HG03280 (cell line): ENCODE measurements around the gene PLXNB2.

Source experiments
- ATAC-seq: cut with Tn5 transposase; IDR thresholded peaks from one replicate; pipeline ENCODE4 v1.9.1; 2021; ENCODE audit warnings: mild to moderate bottlenecking, moderate library complexity; ENCODE audit not compliant: unreplicated experiment

The PLXNB2 gene

DNA sequence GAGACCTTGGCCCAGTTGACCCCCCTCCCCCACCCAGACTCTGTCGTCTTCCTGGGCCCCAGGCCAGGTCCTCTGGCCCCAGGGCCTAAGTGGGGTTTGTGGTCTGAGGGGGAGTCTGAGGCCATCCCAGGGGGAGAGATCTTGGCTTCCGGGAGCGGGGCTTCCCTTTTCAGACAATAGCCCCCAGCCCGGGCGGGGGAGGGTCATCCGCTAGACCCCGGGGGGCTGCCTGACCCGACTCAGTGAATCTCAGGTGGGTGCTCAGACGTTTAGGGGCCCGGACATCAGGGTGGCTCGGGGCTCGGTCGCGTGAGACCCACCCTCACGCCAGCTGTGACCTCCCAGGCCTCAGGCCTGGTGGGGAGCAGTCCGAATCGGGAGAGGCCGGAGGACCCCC, 37.9 kb downstream of the PLXNB2 start:
- ATAC-seq, result no peak

GRCh38 chr22:50268655-50269113, 38.8 kb downstream of the PLXNB2 start:
- no peak for ATAC-seq

- ATAC-seq, result no peak
These were observed 39.7 kb downstream of the PLXNB2 start for GRCh38 chr22:50267591-50268390.

- ATAC-seq, result no peak
These were observed 40.5 kb downstream of the PLXNB2 start for GRCh38 chr22:50266994-50267393.

DNA sequence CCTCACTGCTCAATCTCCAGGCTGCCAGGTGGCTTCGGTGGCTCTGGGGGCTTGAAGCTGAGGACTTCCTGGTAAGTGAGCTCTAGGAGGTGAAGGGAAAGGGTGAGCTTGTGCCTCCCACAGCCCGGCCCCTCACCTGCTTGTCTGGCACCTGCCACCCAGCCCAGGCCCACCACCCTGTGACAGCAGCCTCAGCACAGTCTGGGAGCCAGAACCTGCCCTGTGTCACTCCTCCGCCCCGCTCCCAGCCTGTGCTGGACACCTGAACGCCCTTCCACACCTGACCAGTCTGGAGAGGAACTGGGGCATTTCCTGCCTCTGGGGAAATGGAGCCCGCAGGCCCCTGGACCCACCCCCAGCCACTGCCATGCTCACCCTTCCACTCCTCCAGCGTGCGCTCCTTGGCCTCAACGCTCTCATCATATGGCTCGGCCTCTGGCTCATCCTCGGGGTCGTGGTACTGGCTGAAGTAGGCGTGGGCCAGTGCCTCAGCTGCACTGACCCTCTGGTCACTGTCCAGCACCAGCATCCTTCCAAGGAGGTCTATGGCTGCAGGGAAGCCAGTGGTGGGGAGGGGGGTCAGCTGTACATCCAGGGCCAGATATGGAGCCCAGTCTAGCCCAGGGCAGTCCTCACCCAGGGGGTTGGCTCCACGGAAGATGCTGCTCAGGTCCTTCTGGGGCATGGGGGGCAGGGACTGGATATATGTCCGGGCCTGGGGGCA, 42.3 kb downstream of the PLXNB2 start:
- no peak for ATAC-seq

GRCh38 chr22:50264104-50264745, 43.2 kb downstream of the PLXNB2 start:
- no peak for ATAC-seq

- ATAC-seq, result no peak
These were observed 44.4 kb downstream of the PLXNB2 start for GRCh38 chr22:50262973-50263617.

DNA sequence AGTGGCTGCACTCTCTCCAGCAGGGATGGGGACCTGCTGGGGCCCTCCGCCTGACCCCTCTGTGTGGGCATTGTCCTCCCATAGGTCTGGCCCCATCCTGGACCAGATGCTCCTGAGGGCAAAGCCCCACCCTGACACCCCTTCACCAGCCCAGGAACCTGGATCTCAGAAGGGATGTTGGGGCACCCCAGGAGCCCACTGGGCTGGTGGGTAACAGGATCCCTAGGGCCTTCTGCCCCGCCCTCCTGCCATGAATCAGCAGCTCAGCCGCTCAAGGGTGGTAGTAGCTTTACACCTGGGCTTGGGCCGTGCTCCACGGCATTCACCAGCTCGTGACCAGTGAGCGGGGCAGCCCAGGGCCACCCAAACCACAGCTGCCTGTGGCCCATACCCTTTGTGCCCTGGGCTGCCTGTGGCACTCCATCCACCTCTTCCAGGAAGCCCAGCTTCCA, 45.0 kb downstream of the PLXNB2 start:
- no peak for ATAC-seq

DNA sequence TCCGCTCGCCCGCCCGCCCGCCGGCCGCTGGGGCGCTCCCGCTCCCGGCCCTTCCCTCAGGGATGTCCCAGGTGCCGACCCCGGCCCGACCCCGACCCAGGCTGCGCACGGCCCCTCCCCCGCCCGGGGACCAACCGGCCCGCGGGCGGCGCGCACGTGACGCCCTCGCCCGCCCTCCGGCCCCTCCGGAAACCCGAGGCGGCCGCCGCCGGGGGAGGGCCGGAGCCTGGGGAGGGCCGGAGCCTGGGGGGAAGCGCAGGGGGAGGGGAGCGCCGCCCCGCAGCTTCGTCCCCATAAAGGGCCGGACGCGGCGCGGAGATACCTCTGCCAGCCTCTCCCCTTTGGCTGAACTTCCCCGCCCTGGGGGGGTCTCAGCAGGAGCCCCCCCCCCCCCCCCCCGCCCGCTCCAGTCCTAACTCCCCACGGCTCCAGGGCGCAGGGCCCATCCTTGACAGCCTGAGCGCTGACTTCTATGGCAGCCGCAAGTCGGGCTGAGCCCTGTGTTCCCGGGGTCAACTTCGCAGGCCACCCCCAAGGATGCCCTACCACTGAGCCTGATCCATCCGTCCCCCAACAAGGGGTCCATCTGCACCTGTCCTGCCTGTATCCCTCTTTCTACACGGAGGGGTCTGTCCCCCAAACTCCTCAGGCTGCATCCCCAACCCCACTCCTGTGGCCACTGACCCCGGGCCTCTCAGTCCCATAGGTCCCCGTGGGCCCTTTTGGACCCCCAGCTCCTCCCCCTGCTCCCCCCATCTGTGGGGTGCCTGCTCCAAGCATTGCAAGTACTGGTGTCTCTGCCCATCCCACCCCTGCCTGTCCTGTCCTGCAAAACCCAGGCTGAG, 45.6 kb downstream of the PLXNB2 start, which contains the start of gene MAPK12:
MAPK12 (minus strand) TSS at position 69 of the 845 bp plus-strand sequence. CDS start 174 bp downstream, outside the sequence.
- ATAC-seq, result no peak

- ATAC-seq, result no peak
These were observed 46.4 kb downstream of the PLXNB2 start for GRCh38 chr22:50260801-50261614.

DNA sequence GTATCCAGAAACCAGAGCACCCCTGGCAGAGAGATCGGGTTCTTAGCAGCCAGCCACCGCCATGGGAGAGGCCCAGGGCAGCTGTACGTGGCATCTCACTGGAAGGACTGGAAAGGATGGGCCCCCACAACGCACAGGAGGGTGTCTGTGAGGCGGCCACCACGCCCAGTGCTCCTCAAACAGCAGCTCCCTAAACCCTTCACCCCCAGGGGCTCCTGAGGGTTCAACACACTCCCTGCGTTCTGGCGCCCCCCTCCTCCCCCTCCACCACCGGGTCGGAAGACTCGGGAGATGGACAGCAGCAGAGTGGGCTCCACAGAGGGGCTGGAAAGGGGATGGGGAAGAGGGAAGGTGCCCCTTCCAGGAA, 47.0 kb downstream of the PLXNB2 start:
- ATAC-seq, result no peak

- ATAC-seq, result no peak
These were observed 48.1 kb downstream of the PLXNB2 start for GRCh38 chr22:50259302-50259701.

DNA sequence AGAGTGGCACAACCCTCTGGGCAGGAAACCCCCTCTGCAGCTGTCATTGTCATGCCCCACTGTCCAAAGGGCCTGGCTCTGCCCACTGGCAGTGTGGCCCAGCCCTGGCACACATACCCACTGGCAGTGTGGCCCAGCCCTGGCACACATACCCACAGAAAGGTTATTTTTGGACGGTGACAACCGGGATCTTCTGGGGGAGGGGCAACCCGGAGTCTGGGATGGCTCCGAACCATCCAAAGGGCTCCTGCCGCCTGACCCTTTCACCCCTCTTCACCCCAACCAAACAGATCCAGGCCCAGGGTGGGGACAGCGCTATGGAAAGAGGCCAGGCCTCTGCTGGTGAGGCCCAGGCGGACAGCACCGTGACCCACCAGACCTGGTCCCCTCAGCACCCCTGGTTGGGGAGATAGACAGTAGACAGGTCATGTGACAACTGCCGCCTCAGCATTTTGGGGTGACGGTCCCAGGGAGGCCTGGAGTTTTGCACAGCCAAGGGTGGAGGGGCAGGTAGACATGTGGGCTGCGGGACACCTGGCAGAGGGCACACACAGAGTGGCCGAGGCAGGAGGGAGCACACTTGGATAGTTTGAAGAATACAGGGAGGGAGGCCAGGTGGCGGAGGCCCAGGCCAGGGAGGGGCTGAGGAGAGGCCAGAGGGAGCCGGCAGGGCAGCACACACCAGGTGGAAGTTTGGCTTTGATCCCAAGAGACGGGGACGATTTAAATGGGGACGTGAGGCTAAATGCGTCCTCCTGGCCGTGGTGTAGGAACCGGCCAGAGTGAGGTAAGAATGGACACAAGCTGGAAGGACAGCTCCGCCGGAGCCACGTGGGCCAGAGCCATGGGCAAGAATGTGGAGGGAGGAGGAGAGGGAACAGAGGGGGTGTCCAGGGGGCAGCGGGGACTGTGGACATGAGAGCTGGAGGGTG, 48.8 kb downstream of the PLXNB2 start:
- ATAC-seq, result no peak

- no peak for ATAC-seq
These were observed 49.7 kb downstream of the PLXNB2 start for GRCh38 chr22:50257451-50258360.

- ATAC-seq, result no peak
These were observed 50.4 kb downstream of the PLXNB2 start for GRCh38 chr22:50257041-50257440.

GRCh38 chr22:50256258-50256862, 51.1 kb downstream of the PLXNB2 start:
- no peak for ATAC-seq

- ATAC-seq, result no peak
These were observed 51.8 kb downstream of the PLXNB2 start for GRCh38 chr22:50255607-50256006.
